GM19372 (cell line): ENCODE results near the gene KPNA1.
"Not testable (repeated sequence)": the region's sequence is repeated elsewhere in the genome, so short reads cannot be mapped to it uniquely, and the experiment has no call there.

Experiments used
- ATAC-seq: cut with Tn5 transposase; IDR thresholded peaks from one replicate; pipeline ENCODE4 v1.9.1; 2021; ENCODE audit warnings: mild to moderate bottlenecking, low read depth, moderate library complexity; ENCODE audit not compliant: unreplicated experiment

KPNA1 gene

GRCh38 chr3:122488262-122488973, 26.3 kb downstream of the KPNA1 start:
- ATAC-seq = no peak

DNA sequence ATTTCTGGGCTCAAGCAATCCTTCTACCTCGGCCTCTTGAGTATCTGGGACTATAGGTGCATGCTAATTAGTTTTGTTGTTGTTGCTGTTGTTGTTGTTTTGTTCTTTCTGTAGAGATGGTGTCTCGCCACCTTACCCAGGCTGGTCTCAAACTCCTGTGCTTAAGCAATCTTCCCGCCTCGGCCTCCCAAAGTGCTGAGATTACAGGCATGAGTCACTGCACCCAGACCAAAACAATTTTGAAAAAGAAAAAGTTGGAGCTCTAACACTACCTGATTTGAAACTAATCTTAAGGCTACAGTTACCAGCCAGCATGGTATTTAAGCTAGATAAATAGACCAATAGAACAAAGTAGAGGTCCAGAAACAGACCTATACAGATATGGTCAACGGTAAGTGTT, 29.8 kb downstream of the KPNA1 start:
- ATAC-seq = no peak

DNA sequence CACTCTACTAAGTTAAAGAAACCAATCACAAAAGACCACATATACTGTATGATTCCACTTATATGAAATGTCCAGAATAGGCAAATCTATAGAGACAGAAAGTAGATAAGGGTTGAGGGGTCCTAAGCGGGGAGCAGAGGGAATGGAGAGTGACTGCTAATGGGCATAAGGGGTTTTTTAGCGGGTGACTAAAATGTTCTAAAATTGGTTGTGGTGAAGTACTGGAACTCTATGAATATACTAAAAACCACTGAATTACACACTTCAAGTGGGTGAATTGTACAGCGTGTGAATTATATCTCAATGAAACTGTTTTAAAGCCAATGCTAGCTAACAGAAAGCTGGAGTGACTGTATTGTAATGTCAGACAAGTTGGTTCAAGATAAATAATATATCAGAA, 33.3 kb downstream of the KPNA1 start:
- no peak for ATAC-seq

DNA sequence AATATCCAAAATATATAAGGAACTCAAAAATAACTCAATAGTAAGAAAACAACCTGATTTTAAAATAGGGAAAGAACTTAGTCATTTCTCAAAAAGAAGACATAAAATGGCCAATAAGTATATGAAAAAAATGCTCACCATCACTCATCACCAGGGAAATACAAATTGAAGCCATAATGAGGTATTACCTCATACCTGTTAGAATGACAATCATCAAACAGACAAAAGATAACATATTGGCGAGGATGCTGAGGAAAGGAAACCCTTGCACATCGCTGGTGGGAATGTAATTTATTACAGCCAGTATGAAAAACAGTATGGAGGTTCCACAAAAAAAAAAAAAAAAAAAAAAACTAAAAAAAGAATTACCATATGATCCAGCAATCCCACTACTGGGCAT, 38.2 kb downstream of the KPNA1 start:
- no peak for ATAC-seq

- no peak for ATAC-seq
Observed at GRCh38 chr3:122475316-122475715, 39.4 kb downstream of the KPNA1 start.

- ATAC-seq = no peak
Observed at GRCh38 chr3:122469659-122470058, 45.1 kb downstream of the KPNA1 start.

DNA sequence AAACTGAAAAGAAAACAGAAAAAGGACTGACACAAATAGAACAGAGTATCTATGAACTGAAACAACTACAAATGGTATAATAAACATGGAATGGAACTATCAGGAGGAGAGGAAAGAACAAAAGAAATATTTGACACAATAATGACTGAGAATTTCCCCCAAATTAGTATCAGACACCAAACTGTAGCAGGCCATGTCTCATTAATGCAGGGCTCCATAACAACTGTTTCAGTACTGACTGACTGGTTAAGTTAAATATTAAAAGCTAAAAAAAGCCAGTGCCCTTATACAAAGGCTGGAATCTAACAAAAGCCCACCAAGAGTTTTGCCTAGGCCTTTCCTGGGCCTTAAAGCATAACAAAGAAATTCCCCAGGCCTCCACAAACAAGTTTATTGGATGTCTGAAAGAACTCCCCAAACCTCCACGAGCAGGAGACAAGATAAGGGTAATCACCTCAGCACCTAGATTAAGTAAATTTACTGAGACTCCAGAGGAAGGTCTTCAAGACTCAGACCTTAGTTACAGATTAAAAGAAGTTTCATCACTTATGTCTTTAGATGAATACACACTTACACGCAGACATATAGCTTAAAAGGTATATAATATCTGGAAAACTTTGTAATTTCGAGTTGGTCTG, 45.7 kb downstream of the KPNA1 start:
- ATAC-seq = no peak

GRCh38 chr3:122466701-122467240, 48.0 kb downstream of the KPNA1 start:
- ATAC-seq = no peak

DNA sequence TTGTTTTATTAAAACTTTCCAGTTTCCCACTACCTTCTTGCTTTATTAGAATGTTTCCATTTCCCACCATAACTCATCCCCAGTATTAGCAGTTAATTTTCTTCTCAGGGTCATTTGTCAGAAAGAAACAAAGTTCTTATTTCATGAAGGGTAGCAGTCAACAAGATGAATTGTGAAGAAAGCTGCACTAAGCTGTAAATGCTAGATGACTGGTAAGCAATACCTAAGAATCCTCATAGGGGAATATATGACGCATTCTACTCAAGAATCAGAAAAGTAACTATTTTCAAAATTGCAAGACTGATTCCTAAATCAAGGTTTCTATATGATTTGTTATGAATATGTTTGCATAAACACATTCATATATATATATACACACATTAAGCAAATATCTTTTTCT, 50.1 kb downstream of the KPNA1 start:
- ATAC-seq = no peak

DNA sequence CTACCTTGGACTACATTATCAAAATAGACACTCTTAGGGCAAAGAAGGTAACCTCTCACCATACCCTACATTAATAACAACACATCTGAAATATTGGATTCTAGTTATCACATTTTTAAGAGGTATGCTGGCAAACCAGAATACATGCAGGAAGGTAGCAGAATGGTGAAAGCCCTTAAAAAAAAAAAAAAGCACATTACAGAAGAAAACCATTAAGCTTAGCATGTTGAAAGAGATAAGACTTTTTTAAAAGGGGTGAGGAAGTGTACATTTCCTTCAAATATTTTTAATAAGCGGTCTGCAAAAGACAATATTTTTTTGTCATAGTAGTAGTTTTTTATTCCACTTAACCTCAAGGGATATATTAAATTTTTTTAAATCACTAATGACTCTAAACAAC, 52.3 kb downstream of the KPNA1 start:
- ATAC-seq = no peak

GRCh38 chr3:122461806-122462205, 52.9 kb downstream of the KPNA1 start:
- ATAC-seq = no peak

- ATAC-seq = no peak
Observed at GRCh38 chr3:122458992-122459391, 55.7 kb downstream of the KPNA1 start.

DNA sequence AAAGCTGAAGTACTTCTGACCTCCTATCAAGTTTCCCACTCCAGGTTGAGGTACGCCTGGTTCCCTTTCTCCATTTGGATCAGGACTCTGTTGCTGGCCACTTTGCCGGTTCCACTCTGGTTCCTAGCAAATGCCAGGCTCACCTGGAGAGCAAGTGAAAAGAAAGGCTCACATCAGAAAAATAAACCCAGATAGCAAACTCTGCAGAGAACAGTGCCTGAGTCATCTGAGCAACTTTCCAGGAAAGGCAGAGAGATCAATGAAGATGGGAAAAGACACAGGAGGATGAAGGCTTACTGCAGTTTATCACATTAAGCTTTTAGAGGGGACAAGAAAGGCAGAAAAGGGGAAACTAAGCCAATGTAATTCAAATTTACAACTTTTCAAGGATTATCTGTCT, 57.0 kb downstream of the KPNA1 start:
- no peak for ATAC-seq

GRCh38 chr3:122456074-122456473, 58.7 kb downstream of the KPNA1 start:
- no peak for ATAC-seq

DNA sequence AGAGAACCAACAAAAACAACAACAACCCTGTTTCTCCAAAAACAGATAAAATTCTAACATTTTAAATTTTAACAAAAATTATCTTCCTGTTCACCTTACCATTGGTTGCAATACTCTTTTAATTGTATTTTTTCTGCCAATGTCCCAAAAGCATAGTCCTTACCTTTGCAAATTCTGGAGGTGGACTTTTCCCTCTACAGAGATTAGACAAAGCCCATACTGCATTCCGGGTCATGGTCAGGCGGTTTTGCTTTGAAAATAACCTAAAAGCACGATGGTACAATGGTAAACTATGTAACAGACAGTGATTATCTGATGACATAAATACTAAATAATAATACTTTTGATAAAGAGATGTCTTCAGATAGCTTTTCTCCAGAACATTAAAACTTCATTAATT, 63.4 kb downstream of the KPNA1 start:
- ATAC-seq = no peak

GRCh38 chr3:122448218-122448617, 66.5 kb downstream of the KPNA1 start:
- ATAC-seq = not testable (repeated sequence)

DNA sequence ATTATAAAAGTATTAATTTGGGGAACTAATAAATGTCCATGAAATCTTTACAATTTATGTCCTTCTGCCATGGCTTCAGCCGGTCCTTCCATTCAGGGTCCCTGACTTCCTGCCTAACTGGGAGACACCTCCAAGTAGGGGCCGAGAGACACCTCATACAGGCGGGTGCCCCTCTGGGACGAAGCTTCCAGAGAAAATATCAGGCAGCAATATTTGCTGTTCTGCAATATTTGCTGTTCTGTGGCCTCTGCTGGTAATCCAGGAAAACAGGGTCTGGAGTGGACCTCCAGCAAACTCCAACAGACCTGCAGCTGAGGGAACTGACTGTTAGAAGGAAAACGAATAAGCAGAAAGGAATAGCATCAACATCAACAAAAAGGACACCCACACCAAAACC, 70.2 kb downstream of the KPNA1 start:
- not testable (repeated sequence) for ATAC-seq

GRCh38 chr3:122443762-122444490, 70.8 kb downstream of the KPNA1 start:
- not testable (repeated sequence) for ATAC-seq

GRCh38 chr3:122443090-122443489, 71.6 kb downstream of the KPNA1 start:
- ATAC-seq = no peak

- no peak for ATAC-seq
Observed at GRCh38 chr3:122435950-122436349, 78.8 kb downstream of the KPNA1 start.

DNA sequence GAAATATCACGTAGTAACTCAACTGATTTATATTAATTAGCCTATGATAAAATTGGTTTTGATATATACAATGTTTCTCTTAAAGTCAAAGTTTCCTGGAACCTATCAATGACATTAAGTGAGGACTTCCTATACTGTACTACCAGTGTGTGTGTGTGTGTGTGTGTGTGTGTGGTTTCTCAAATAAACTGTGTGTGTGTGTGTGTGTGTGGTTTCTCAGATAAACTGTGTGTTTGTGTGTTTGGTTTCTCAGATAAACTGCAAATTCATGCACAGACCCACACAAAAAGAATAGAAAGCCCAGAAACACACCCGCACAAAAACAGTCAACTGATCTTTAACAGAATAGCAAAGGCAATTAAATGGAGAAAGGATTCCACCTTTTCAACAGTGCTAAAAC, 84.4 kb downstream of the KPNA1 start:
- no peak for ATAC-seq
